ENCODE data around the gene TP53INP2.
"Not testable (repeated sequence)": the region's sequence is repeated elsewhere in the genome, so short reads cannot be mapped to it uniquely, and the experiment has no call there.

Gene TP53INP2

GRCh38 chr20:34704177-34705007, at the start of gene TP53INP2:
Gene TP53INP2 (plus strand): TSS chr20:34704344. CDS start chr20:34708740, 4,396 bp downstream.
- peak; percentile 76 for DNase-seq (ENCODE audit: low read depth)

- DNase-seq (ENCODE audit: low read depth), result not testable (repeated sequence)
Observed at GRCh38 chr20:34658654-34659053, 45.5 kb upstream of the TP53INP2 start.

- DNase-seq (ENCODE audit: low read depth), result not testable (repeated sequence)
Observed at GRCh38 chr20:34661811-34662210, 42.3 kb upstream of the TP53INP2 start.

GRCh38 chr20:34663213-34663943, 40.8 kb upstream of the TP53INP2 start:
- no peak for DNase-seq (ENCODE audit: low read depth)

- not testable (repeated sequence) for DNase-seq (ENCODE audit: low read depth)
Observed at GRCh38 chr20:34664751-34665150, 39.4 kb upstream of the TP53INP2 start.

GRCh38 chr20:34669094-34669493, 35.0 kb upstream of the TP53INP2 start:
- DNase-seq (ENCODE audit: low read depth), result no peak

GRCh38 chr20:34673412-34673811, 30.7 kb upstream of the TP53INP2 start:
- DNase-seq (ENCODE audit: low read depth), result no peak

GRCh38 chr20:34675561-34675960, 28.6 kb upstream of the TP53INP2 start:
- no peak for DNase-seq (ENCODE audit: low read depth)

- DNase-seq (ENCODE audit: low read depth), result no peak
Observed at GRCh38 chr20:34675993-34676641, 28.0 kb upstream of the TP53INP2 start.

- peak; percentile 93 for DNase-seq (ENCODE audit: low read depth)
Observed at GRCh38 chr20:34676642-34677373, 27.3 kb upstream of the TP53INP2 start, which contains the start of gene PIGU. Gene PIGU (minus strand): TSS chr20:34677092. CDS start chr20:34677085, 7 bp downstream.

GRCh38 chr20:34680586-34681175, 23.5 kb upstream of the TP53INP2 start:
- DNase-seq (ENCODE audit: low read depth), result no peak

- DNase-seq (ENCODE audit: low read depth), result no peak
Observed at GRCh38 chr20:34683667-34684066, 20.5 kb upstream of the TP53INP2 start.

- DNase-seq (ENCODE audit: low read depth), result no peak
Observed at GRCh38 chr20:34689486-34689885, 14.7 kb upstream of the TP53INP2 start.

GRCh38 chr20:34691838-34692237, 12.3 kb upstream of the TP53INP2 start:
- DNase-seq (ENCODE audit: low read depth), result no peak

GRCh38 chr20:34693414-34693813, 10.7 kb upstream of the TP53INP2 start:
- DNase-seq (ENCODE audit: low read depth), result no peak

GRCh38 chr20:34701405-34702085, 2.6 kb upstream of the TP53INP2 start:
- DNase-seq (ENCODE audit: low read depth), result no peak

- DNase-seq (ENCODE audit: low read depth), result no peak
Observed at GRCh38 chr20:34703061-34703423, 1.1 kb upstream of the TP53INP2 start.

GRCh38 chr20:34703424-34704176, 544 bp upstream of the TP53INP2 start:
- DNase-seq (ENCODE audit: low read depth), result peak; percentile 3

- DNase-seq (ENCODE audit: low read depth), result no peak
Observed at GRCh38 chr20:34705008-34705396, 858 bp downstream of the TP53INP2 start.

Measured in activated T-helper 9 cell treated with anti-CD3 and anti-CD28 coated beads, Interleukin-2, amount 50 U/mL, for 16 hours (primary cell).